ENCODE data around the gene STRIT1. TPM values are rescaled to one million over a fixed set of nuclear protein-coding genes. Genes with fewer than 3 reads are reported as not detected.

STRIT1 gene
- total and polyA plus RNA-seq, 9 of the 15 experiments (the other 6 are each of a cell fraction or from before 2014, with no cell fraction given) = not detected

DNA sequence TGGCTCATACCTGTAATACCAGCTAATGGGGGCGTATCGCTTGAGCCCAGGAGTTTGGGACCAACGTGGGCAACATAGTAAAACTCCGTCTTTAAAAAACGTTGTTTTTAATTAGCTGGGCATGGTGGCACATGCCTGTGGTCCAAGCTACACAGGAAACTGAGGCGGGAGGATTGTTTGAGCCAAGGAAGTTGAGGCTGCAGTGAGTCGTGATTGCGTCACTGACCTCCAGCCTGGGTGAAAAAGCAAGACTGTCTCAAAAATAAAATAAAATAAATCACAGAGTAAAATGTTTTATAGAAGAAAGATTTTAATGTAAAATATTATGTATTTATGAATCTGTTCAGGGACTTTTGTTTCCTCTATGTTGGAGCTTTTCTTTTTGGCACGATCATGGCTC, 15.3 kb upstream of the STRIT1 start:
- FAIRE-seq (no peak), DNase-seq (ENCODE audit: extremely low read depth in 1 of 4, low spot score in 3 of 4) (no peak), ATAC-seq (no peak)
- Histone ChIP-seq H4K20me1 (replicated peaks; ENCODE audit: control insufficient read depth, insufficient read depth, low read length) (no peaks in the 10 kb centered on the region), H3K36me3 (ENCODE audit: control insufficient read depth, insufficient read depth, low read length) (no peaks in the 10 kb centered on the region), H3K4me3 (no peak overlapping the region), H3K9me1 (ENCODE audit: control insufficient read depth, insufficient read depth, low read length) (no peaks in the 10 kb centered on the region), H3K4me1 (replicated peaks in 1 of 2; ENCODE audit: control insufficient read depth in 2 of 2, insufficient read depth in 2 of 2, low read length in 2 of 2) (0 out of 5 replicates have a peak, but pooled peaks cover 0 to 1% of the 10 kb centered on the region in 2 experiments), H3K27ac (ENCODE audit: extremely low read depth, low read depth, low read length) (no peak overlapping the region), H3K79me2 (ENCODE audit: control insufficient read depth, insufficient read depth, low read length) (no peaks in the 10 kb centered on the region), H3K9me3 (replicated peaks; ENCODE audit: control insufficient read depth, insufficient read depth, low read depth, low read length) (no peaks in the 10 kb centered on the region; the same call in 1 of the 2 replicates), H3K27me3 (ENCODE audit: control insufficient read depth in 2 of 2, insufficient read depth in 2 of 2, low read length in 2 of 2) (no peaks in the 10 kb centered on the region), H3K4me2 (ENCODE audit: insufficient read depth, low read length) (no peak overlapping the region), H2AFZ (ENCODE audit: low read depth, low read length) (no peak overlapping the region), H3K9ac (ENCODE audit: insufficient read depth in 1 of 2, low read depth in 2 of 2, low read length in 2 of 2) (no peak overlapping the region)
- TF ChIP-seq TAF9B (IDR thresholded peaks at IDR 0.05; ENCODE audit: partially characterized antibody) (no peak), ZNF717 (CRISPR knock-in tag; IDR thresholded peaks at IDR 0.05) (no peak), ZNF12 (CRISPR knock-in tag; IDR thresholded peaks at IDR 0.05) (no peak), MECOM (CRISPR knock-in tag; IDR thresholded peaks at IDR 0.05) (no peak), CBX3 (IDR thresholded peaks at IDR 0.05; ENCODE audit: borderline replicate concordance in 1 of 2, low read length in 2 of 2) (no peak), ZBTB7A (IDR thresholded peaks at IDR 0.05; ENCODE audit: borderline replicate concordance, control insufficient read depth, low read depth, low read length) (no peak), POU5F1 (IDR thresholded peaks at IDR 0.05; ENCODE audit: borderline replicate concordance, low read depth, low read length, partially characterized antibody) (no peak), ELK1 (CRISPR knock-in tag; IDR thresholded peaks at IDR 0.05) (no peak)
- TF ChIP-seq, protein P1, sequence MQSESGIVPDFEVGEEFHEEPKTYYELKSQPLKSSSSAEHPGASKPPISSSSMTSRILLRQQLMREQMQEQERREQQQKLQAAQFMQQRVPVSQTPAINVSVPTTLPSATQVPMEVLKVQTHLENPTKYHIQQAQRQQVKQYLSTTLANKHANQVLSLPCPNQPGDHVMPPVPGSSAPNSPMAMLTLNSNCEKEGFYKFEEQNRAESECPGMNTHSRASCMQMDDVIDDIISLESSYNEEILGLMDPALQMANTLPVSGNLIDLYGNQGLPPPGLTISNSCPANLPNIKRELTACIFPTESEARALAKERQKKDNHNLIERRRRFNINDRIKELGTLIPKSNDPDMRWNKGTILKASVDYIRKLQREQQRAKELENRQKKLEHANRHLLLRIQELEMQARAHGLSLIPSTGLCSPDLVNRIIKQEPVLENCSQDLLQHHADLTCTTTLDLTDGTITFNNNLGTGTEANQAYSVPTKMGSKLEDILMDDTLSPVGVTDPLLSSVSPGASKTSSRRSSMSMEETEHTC (IDR thresholded peaks at IDR 0.05) = no peak
- TF ChIP-seq, protein P2, sequence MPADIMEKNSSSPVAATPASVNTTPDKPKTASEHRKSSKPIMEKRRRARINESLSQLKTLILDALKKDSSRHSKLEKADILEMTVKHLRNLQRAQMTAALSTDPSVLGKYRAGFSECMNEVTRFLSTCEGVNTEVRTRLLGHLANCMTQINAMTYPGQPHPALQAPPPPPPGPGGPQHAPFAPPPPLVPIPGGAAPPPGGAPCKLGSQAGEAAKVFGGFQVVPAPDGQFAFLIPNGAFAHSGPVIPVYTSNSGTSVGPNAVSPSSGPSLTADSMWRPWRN (IDR thresholded peaks at IDR 0.05; ENCODE audit: low read depth) = no peak
- ChIA-PET POLR2A (no interaction called here), CTCF (ENCODE audit: low intra/inter-chr PET ratio) (no interaction called here)
- in situ Hi-C loops (cut with MboI) (no loop called here), intact Hi-C loops (cut with micrococcal nuclease) (no loop called here)
- BruUV-seq (replicated peaks) = no TSS peak
- 69% methylated on average over 9 of the region's 9 CpGs for WGBS (ENCODE audit: insufficient coverage, low coverage, missing lambda C conversion rate)
